DOHH2 (cell line): ENCODE results near the gene ANAPC7.

Experiments used
- H3F3A ChIP-seq: fragments of 200-600 bp; sonication (generic), shearing (Covaris generic); 2 replicates; pipeline ENCODE4 v1.6.0; 2016; ENCODE audit warnings: antibody characterized with exemption, mild to moderate bottlenecking; ENCODE audit not compliant: control insufficient read depth, insufficient read depth
- H3K27ac ChIP-seq: fragments of 200-600 bp; sonication (generic); 2 replicates; pipeline ENCODE4 v1.5.1; 2014; ENCODE audit warnings: low read depth, mild to moderate bottlenecking, low read length, moderate library complexity
- H3K27me3 ChIP-seq: fragments of 200-600 bp; sonication (generic); 2 replicates; pipeline ENCODE4 v1.6.1; 2014; ENCODE audit warnings: mild to moderate bottlenecking, low read length, mixed read lengths; ENCODE audit not compliant: control insufficient read depth
- H3K36me3 ChIP-seq: fragments of 200-600 bp; sonication (generic); 2 replicates; pipeline ENCODE4 v1.6.1; 2014; ENCODE audit warnings: mild to moderate bottlenecking, low read length, moderate library complexity, mixed read lengths; ENCODE audit not compliant: control insufficient read depth
- H3K4me1 ChIP-seq: fragments of 200-600 bp; sonication (generic); 2 replicates; pipeline ENCODE4 v1.6.1; 2014; ENCODE audit warnings: mild to moderate bottlenecking, low read length, mixed read lengths; ENCODE audit not compliant: control insufficient read depth
- H3K4me2 ChIP-seq: fragments of 200-600 bp; sonication (generic); 2 replicates; pipeline ENCODE4 v1.6.0; 2014; ENCODE audit warnings: mild to moderate bottlenecking, low read length, moderate library complexity
- H3K4me3 ChIP-seq: fragments of 200-600 bp; sonication (generic); 2 replicates; pipeline ENCODE4 v1.5.1; 2014; ENCODE audit warnings: mild to moderate bottlenecking, low read length, mixed read lengths
- H3K79me2 ChIP-seq: fragments of 200-600 bp; sonication (generic); 2 replicates; pipeline ENCODE4 v1.6.1; 2014; ENCODE audit warnings: mild to moderate bottlenecking, low read length, mixed read lengths; ENCODE audit not compliant: control insufficient read depth
- H3K9me2 ChIP-seq: fragments of 200-600 bp; sonication (generic); replicated peaks from 2 replicates; pipeline ENCODE4 v1.6.1; 2014; ENCODE audit warnings: mild to moderate bottlenecking, low read length, mixed read lengths; ENCODE audit not compliant: control insufficient read depth
- H3K9me3 ChIP-seq: fragments of 200-600 bp; sonication (generic); 2 replicates; pipeline ENCODE4 v1.6.1; 2014; ENCODE audit warnings: antibody characterized with exemption, low read length, mixed read lengths; ENCODE audit not compliant: control insufficient read depth, insufficient read depth
- H4K20me1 ChIP-seq: fragments of 200-600 bp; sonication (generic); 2 replicates; pipeline ENCODE4 v1.6.0; 2014; ENCODE audit warnings: low read depth, mild to moderate bottlenecking, antibody characterized with exemption, low read length, moderate library complexity; ENCODE audit not compliant: control insufficient read depth, insufficient read depth
- EZH2phosphoT487 ChIP-seq: fragments of 200-600 bp; sonication (generic); IDR thresholded peaks from 2 replicates; pipeline ENCODE4 v1.6.1; 2017; ENCODE audit warnings: borderline replicate concordance, mild to moderate bottlenecking, antibody characterized with exemption, low read length, moderate library complexity, mixed read lengths
- TF ChIP-seq, protein P1 (sequence below): fragments of 200-600 bp; sonication (generic); IDR thresholded peaks from one replicate; pipeline ENCODE4 v1.5.1; 2014; ENCODE audit warnings: antibody characterized with exemption, mild to moderate bottlenecking, low read depth, low read length; ENCODE audit not compliant: poor library complexity, severe bottlenecking

The ANAPC7 gene

DNA sequence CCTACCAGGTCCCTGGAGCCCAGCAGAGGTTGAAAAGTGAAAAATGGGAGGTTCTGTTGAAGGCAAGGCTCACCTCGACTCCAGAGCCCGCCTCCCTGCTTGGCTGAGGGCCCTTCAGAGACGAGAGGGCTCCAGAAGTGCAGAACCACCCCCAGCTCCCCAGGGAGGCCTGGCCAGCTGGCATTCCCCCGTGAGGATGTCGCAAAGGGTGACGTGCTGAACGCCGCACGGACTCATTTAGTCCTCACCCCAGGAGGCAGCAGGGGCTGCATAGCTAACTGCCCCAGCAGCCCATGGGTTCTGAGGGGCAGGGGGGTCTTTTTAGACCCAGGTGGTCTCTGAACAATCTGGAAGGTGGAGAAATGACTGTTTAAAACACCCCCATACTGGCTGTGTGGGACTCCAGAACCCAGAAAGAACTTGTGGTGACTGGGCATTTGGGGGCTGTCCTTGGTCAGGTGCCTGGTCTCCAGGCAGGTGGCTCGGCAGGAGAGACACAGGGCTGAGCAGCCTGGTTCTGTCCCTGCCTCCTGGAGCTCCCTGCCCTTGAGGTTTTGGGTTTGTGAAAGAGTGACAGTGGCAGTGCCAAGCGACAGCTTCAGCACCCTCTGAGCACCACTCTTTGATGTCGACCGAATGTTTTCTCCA, 32.0 kb downstream of the ANAPC7 start:
- peaks cover 7% of the 10 kb centered on the region; the same call in 1 of the 2 replicates for H3F3A ChIP-seq
- H3K36me3 ChIP-seq: peaks cover 65% of the 10 kb centered on the region
- no peaks in the 10 kb centered on the region for H3K79me2 ChIP-seq
- no peaks in the 10 kb centered on the region for H3K9me3 ChIP-seq
- no peaks in the 10 kb centered on the region for H3K27me3 ChIP-seq
- TF ChIP-seq, protein P1, sequence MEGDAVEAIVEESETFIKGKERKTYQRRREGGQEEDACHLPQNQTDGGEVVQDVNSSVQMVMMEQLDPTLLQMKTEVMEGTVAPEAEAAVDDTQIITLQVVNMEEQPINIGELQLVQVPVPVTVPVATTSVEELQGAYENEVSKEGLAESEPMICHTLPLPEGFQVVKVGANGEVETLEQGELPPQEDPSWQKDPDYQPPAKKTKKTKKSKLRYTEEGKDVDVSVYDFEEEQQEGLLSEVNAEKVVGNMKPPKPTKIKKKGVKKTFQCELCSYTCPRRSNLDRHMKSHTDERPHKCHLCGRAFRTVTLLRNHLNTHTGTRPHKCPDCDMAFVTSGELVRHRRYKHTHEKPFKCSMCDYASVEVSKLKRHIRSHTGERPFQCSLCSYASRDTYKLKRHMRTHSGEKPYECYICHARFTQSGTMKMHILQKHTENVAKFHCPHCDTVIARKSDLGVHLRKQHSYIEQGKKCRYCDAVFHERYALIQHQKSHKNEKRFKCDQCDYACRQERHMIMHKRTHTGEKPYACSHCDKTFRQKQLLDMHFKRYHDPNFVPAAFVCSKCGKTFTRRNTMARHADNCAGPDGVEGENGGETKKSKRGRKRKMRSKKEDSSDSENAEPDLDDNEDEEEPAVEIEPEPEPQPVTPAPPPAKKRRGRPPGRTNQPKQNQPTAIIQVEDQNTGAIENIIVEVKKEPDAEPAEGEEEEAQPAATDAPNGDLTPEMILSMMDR: no peak
- no peak for TF ChIP-seq EZH2phosphoT487
- H3K4me2 ChIP-seq: no peak overlapping the region
- no peak overlapping the region for H3K4me3 ChIP-seq
- no peak overlapping the region for H3K27ac ChIP-seq
- no peaks in the 10 kb centered on the region for H3K9me2 ChIP-seq
- H3K4me1 ChIP-seq: peaks cover 18% of the 10 kb centered on the region
- H4K20me1 ChIP-seq: no peaks in the 10 kb centered on the region

DNA sequence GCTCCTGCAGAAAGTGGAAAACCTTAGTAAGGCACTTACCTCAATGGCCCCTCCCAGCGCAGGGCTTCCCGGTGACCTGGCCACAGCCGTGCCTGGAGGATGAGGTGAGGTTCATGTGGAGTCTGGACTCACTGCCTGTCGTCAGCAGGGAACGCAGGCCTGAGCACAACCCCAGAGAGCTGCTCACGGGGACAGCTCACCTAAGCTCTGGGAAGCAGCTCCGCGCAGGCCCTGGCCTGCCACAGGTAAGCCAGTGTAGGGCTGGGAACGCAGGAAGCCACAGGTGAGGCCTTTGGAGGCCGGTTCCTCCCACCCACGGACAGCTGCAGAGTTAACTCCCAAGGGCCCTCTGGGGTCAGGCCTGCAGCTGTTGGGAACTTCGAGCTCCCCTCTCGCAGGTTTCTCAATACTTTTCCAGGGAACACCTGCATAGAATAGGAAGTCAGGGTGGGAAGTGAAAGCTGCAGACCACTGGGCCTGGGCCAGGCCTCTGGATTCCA, 32.7 kb downstream of the ANAPC7 start:
- H3K36me3 ChIP-seq: peaks cover 60% of the 10 kb centered on the region
- H3K79me2 ChIP-seq: no peaks in the 10 kb centered on the region
- H3K27me3 ChIP-seq: no peaks in the 10 kb centered on the region
- no peak overlapping the region for H3K27ac ChIP-seq
- no peak overlapping the region for H3K4me3 ChIP-seq
- H3K9me3 ChIP-seq: no peaks in the 10 kb centered on the region
- no peak overlapping the region for H3K4me2 ChIP-seq
- no peaks in the 10 kb centered on the region for H3K9me2 ChIP-seq
- H3F3A ChIP-seq: peaks cover 7% of the 10 kb centered on the region; the same call in 1 of the 2 replicates
- no peak for TF ChIP-seq EZH2phosphoT487
- TF ChIP-seq, protein P1: no peak
- no peaks in the 10 kb centered on the region for H4K20me1 ChIP-seq
- H3K4me1 ChIP-seq: peaks cover 18% of the 10 kb centered on the region

- Histone ChIP-seq H3K4me3 (no peak overlapping the region), H3K4me2 (no peak overlapping the region), H3K4me1 (peaks cover 18% of the 10 kb centered on the region), H3K79me2 (no peaks in the 10 kb centered on the region), H3F3A (peaks cover 7% of the 10 kb centered on the region; the same call in 1 of the 2 replicates), H4K20me1 (no peaks in the 10 kb centered on the region), H3K27me3 (no peaks in the 10 kb centered on the region), H3K9me2 (no peaks in the 10 kb centered on the region), H3K9me3 (no peaks in the 10 kb centered on the region), H3K27ac (no peak overlapping the region), H3K36me3 (peaks cover 52% of the 10 kb centered on the region)
- TF ChIP-seq, protein P1: no peak
- TF ChIP-seq EZH2phosphoT487: no peak
These were observed 33.5 kb downstream of the ANAPC7 start for GRCh38 chr12:110369992-110370391.
